CD4-positive, alpha-beta T cell treated with Interleukin-2 at 100 ng/mL for 4 hours (primary cell): ENCODE data around the gene PMS1.
"Not testable (repeated sequence)": the region's sequence is repeated elsewhere in the genome, so short reads cannot be mapped to it uniquely, and the experiment has no call there.

Experiments
- DNase-seq: peaks from one replicate; pipeline ENCODE4 v3.0.0-alpha.2; 2020; ENCODE audit warnings: low spot score

The PMS1 gene

DNA sequence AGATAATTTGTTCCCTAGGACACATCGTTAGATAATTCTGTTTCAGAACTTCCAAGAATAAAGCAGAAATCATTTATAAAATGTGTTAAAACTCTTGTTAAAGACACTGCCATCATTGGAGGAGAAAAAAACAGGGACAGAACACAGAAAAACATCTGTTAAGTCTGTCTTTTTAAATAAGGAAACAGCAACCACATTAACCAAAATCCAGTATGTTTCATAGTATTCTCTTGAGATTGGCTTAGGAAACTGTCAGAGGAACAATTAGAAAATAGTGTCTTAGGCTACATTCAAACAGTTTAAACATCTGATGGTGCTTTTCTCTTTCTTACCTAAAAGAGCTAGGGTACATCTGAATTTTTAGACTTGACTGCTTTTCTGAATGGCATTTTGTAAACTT lies 81.6 kb downstream of the PMS1 start:
- DNase-seq: no peak

DNA sequence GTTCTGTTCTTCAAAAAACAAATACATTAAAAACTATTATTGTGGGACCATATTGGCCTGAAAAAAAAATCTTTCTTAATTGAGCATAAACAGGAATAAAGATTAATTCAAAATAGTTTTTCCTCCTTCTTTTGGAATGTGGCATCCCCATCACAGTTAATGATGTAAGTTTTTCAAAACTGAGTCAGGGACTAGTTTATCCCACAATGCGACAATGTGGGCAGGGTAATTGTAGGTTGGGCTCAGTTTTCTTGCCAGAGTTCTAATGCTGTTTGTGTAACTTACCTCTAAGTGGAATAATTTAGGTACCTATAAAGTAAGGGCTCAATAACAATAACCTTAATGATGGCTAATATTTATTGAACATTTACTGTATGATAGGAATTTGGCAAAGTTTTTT lies 82.0 kb downstream of the PMS1 start:
- no peak for DNase-seq

DNA sequence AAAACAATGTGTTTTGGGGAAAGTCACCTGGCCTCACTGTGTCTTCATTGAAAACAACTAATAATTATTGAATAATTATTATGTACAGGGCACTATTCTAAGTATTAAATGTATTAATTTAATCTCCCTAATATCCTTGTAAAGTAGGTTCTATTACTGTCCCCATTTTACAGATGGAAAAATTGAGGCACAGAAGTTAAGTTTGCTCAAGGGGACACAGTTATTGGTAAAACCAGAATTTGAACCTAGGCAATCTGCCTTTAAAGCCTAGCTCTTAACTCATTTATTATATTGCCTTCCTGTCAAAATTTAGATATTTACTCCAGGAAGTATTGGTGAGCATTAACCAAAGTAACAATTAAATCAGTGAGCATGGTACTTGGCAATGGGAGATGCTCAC lies 84.6 kb downstream of the PMS1 start:
- DNase-seq: no peak

DNA sequence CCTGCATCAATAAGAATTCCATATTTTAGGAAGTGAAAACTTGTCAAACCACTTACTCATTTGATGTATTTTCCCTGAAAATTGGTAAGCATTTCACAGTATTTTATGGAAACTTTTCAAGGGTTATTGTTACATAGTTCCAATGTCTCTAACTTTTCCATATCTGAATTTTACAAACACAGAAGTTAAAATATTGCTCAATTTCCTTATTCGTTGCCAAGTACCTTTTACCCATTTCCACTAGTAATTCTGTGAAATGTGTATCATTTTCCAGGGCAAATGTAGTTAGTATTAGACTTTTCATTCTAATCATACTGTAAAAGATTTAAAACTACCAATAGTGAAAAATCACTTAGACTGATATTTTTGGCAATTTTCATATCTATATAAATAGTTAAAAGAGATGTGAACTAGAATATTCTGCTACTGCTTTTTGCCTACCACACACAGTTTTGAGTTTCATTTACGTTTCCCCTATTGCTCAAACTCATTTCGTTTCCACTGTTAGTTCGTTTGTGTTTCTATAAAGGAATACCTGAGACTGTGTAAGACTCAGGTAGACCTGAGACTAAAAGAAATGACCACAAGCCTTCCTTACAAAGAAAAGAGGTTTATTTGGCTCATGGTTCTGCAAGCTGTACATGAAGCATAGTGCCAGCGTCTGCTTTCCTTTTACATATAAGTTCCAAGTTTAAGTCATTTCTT lies 86.3 kb downstream of the PMS1 start:
- no peak for DNase-seq

DNA sequence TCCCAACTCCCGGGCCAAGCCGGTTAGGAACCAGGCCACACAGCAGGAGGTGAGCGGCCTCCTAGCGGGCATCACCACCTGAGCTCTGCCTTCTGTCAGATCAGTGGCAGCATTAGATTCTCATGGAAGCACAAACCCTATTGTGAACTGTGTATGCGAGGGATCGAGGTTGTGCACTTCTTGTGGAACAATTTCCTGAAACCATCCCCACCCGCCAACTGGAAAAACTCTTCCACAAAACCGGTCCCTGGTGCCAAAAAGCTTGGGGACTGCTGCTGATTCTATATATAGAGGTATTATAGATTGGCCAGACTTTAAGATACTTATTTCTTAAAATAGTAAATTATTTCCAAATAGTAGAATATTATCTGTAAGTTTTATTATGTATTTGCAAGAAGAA lies 89.4 kb downstream of the PMS1 start:
- DNase-seq: no peak

DNA sequence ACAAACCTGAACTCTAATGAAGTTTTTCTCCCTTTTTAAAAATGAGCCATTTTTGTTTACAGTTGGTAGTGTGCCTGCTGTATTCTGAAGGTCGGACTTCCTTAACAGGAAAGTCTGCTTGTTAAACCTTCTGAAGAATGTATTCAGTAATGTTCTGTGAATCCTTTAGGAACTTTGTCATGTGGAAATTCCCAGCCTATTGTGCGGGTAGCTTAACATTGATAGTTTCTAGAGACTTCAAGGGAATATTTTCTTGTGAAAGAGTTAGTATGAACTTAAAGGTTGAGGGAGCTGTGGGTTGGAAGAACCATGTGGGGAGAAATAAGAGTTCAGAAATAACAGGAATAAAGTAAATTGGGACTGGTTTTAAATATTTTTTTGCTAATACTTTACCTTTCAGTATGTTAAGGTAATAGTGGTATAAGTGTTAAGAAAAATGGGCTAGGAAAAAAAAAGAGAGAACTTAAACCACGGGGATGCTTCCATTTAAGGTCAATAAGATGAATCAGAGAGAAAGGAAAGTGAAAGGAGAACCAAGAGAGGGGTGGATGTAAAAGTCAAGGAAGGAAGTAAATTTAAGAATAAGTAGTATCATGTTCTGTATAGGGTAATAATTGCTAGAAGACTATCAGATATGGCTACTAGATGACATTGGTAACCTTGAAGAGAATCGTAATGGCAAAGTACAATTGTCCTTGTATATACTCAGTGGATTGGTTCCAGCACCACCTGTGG lies 90.5 kb downstream of the PMS1 start:
- DNase-seq: no peak

DNA sequence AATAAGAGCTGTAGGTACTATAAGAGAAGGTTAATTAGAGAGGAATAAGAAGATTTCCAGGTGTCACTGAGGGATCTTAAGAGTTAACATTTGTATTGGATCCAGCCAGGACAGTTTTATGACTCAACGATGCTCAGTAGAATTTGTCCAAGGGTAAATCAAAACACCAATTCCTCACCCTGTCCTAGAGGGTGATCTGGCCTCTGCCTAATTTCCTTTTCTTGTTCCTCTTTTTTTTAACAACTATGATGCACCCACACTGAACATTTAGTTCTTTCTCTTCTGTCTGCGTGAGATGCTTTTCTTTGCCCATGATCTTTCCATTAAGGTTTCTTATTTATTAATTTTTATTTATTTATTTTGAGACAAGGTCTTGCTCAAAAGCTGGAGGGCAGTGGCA lies 92.0 kb downstream of the PMS1 start:
- DNase-seq: no peak

DNA sequence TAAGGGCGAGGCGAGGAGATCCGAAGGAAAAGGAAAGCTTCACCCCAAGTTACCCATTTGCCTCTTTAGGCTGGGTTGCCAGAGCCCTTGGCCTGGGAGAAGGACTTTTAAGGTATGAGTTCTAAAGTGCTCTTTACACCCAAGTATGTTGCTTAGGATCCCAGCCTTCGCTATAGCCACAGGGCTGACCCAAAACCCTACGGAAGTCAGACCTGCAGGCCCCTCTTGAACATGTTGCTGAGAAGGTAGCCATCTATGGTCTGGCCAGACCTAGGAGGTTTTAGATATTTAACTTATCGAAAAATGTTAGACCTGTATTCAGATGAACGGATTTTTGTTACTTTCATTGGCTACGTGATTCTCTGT lies 95.4 kb downstream of the PMS1 start:
- no peak for DNase-seq

DNA sequence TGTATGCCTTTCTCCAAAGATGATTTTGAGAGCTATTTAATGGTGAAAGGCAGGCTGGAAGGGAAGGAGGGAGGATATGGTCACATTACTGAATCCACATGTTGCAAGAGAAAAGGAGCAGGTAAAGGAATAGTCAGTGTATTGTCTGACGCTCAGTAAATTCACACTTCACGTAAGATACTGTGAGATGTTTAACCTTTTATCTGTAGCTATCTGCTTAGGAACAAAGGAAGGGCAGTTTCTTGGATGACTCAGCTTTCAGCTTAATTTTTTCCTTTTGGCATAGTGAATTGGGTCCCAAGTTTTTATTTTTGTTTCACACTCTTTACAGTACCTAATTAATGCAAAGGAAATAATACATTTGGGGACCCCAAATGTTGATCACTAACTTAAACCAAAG lies 96.2 kb downstream of the PMS1 start:
- DNase-seq: no peak

DNA sequence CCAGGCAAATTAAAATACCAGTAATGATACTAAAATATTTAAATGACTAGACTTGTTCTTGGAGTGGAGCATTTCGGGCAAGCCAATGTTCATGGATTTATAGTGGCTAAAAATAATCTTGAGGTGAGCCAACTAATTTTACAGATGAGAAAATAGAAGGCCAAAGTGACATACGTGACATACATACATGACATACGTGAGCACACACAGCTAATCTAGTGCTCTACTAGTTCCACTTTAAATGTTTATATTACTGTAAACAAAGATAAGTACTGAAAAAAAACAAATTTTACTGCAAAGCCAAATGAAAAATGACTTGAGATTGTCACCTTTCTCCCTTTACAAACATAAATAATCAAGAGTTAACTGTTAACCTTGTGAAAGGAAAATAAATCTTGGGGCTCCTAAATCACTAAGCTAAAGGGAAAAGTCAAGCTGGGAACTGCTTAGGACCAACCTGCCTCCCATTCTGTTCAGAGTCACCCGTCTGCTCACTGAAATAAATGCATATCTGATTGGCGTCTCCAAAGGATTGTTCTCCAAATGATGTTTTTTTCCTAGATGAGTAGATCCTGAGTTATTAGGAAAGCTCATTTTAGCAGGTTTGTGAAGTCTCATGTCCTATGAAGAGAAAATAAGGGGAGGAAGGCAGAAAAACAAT lies 96.7 kb downstream of the PMS1 start:
- no peak for DNase-seq

DNA sequence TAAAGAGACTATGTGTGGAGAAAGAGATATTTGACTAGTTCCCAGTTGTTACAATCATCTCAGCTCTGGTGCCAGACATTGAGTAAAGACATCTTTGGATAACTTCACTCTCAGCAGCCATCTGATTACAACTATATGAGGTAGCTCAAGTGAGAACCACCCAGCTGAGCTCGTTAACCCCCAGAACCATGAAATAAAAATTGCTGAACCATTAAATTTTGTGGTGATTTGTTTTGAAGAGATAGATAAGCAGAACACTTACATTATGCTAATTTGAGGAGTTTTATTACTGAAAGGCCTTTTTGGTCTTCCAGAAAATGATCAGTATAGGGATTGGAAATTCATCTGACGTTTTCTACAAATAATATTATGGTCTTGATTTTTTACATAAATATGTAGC lies 101.1 kb downstream of the PMS1 start:
- no peak for DNase-seq

DNA sequence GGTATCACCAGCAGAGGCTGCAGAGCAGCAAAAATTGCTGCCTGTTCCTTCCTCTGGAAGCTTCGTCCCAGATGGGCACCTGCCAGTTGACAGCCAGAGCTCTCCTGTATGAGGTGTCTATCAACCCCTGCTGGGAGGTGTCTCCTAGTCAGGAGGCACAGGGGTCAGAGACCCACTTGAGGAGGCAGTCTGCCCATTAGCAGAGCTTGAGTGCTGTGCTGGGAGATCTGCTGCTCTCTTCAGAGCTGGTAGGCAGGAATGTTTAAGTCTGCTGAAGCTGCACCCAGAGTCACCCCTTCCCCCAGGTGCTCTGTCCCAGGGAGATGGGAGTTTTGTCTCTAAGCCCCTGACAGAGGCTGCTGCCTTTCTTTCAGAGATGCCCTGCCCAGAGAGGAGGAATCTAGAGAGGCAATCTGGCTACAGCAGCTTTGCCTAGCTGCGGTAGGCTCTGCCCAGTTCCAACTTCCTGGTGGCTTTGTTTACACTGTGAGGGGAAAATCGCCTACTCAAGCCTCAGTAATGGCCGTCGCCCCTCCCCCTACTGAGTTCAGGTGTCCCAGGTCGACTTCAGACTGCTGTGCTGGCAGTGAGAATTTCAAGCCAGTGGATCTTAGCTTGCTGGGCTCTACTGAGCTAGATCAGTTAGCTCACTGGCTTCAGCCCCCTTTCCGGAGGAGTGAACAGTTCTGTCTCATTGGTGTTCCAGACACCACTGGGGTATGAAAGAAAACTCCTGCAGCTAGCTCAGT lies 108.5 kb downstream of the PMS1 start:
- DNase-seq: not testable (repeated sequence)

DNA sequence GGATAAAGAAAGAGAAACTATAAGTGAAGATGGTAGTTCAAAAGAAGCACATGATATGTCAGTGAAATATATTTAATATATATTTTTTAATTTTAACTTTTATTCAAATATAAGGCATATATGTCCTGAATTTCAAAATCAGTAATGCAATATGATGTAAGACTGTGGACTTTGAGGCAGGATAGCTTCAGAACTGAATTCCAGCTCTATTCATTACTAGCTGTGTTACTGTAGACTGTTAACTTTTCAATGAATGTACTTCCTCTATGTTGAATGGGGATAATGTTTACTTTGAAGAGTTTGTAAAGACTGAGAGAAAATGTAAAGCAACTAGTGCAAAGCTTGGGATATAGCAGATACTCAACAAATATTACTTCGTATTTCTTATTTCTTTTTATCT lies 112.6 kb downstream of the PMS1 start:
- no peak for DNase-seq

DNA sequence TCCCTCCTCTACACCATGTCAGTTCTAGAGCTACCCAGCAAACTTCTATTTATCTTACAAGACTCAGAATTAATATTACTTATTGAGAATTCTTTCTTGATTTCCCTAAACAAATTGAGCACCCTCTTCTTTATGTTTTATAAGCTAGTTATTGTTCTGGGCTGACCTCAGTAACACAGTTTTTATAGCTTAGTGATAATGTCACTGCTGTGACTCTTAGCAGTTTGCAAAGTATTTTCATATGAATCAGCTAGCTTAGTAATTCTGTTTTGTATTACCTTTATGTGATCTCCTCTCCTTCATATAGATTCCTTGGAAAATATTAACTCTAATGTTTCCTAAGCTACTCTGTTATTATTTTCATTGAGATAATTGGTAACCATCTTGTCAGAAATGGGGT lies 114.9 kb downstream of the PMS1 start:
- no peak for DNase-seq

DNA sequence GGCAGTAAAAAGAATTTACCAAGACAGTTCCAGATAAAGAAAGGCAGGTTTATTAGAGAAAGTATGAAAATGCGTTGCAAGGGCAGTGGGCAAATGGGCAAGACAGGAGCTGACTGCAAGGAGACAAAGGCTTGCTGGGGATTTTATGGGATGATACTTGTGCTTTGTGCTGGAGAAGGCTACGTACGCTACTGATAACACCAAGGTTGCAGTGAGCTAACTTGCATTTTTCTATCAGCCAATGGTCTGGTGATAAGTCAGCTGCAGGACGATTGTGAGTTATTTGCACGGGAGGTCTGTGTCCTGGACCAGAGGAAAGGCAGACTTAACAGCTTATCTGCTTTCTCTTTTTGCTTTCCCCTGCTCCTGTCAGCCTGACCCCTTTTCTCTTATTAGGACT lies 116.5 kb downstream of the PMS1 start:
- DNase-seq: no peak

DNA sequence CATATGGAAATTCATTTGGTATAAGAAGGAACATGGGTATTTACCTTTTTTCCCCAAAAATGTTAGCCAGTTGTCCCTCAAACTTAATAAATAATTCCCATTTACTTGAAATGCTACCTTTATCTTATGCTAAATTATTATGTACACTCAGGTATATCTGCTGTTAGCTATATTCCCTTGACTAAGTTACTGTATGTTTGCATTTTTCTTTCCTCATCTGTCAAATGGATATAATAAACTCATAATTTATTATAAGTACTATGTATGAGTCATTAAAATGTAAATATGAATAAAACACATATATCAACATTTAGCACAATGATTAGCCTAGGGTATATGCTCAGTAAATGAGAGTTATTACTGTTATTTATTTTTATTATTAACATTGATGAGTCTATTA lies 117.4 kb downstream of the PMS1 start:
- no peak for DNase-seq

DNA sequence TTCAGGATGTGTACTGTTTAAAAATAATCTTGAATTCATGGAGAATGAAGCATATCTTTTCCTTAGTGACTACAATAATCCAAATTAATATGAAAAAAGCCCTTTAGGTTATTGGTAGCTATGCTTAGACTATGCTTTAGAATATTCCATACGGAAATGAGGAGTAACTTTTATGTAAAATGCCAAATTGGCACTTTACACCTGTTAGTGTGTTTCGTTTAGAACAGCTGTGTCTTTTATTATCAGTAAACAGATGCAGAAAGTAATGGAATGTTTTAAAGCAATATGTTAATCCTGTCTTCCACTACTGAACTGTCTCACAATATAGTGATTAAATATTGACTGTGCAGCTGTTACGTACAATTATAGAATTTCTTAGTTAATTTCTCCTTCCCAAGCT lies 129.6 kb downstream of the PMS1 start:
- DNase-seq: no peak

DNA sequence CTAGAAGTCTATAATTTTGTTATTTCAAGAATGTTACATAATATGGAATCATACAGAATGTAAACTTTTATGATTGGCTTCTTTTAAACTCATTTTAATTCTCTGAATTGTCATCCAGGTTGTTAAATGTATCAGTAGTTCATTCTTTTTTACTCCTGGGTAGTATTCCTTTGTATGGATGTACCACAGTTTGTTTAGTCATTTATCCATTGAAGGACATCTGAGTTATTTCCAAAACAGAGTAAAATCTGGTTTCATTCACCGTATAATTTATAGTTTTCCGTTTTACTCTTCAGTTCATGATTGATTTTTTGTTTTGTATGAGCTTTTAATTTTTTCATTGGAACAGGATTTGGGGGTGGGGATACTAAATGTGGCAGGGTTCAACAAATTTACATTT lies 132.4 kb downstream of the PMS1 start:
- no peak for DNase-seq
